SK-N-SH (cell line): ENCODE data around the gene ATP2B2. TPM values are rescaled to one million over a fixed set of nuclear protein-coding genes. Genes with fewer than 3 reads are reported as not detected.

Source experiments
- CTCF ChIA-PET: fragments of 300-600, 350-600 bp; formaldehyde crosslinking; extraction: SDS; loops from one replicate; lab custom pipeline; 2021; lab: Yijun Ruan, JAX
- POLR2A ChIA-PET: fragments of 350-600 bp; sonication (Branson Sonifier 250); formaldehyde crosslinking; extraction: SDS; loops from one replicate; lab custom pipeline; 2020; ENCODE audit warnings: antibody characterized with exemption, inconsistent platforms; lab: Yijun Ruan, JAX
- DNase-seq: peaks from one replicate; pipeline ENCODE4 v3.0.0; 2012
- H2AFZ ChIP-seq: fragments of 200-600 bp; sonication (generic); 2 replicates; pipeline ENCODE4 v1.8.1; 2016; ENCODE audit warnings: antibody characterized with exemption, mild to moderate bottlenecking, low read depth
- H3F3A ChIP-seq: fragments of 200-600 bp; sonication (generic); replicated peaks from 2 replicates; pipeline ENCODE3; 2016; ENCODE audit warnings: antibody characterized with exemption, mild to moderate bottlenecking; ENCODE audit not compliant: insufficient read depth
- H3K27ac ChIP-seq, 2 experiments: fragments of 200-500 bp in 1 of 2; fragments of 200-600 bp in 1 of 2; sonication (Bioruptor generic) in 1 of 2; sonication (generic), shearing (Covaris generic) in 1 of 2; 2 replicates each; pipeline versions ENCODE4 v1.5.1 to v1.6.1; 2014 to 2016; ENCODE audit warnings: low read depth in 2 of 2, inconsistent platforms in 1 of 2, low read length in 1 of 2, mild to moderate bottlenecking in 1 of 2, mixed read lengths in 1 of 2
- H3K27me3 ChIP-seq: fragments of 200-600 bp; sonication (generic), shearing (Covaris generic); 2 replicates; pipeline ENCODE4 v1.6.1; 2016; ENCODE audit warnings: mixed run types; ENCODE audit not compliant: insufficient read depth
- H3K36me3 ChIP-seq, 2 experiments: fragments of 200-500 bp in 1 of 2; fragments of 200-600 bp in 1 of 2; sonication (Bioruptor generic) in 1 of 2; sonication (generic) in 1 of 2; replicated peaks in 1 of 2; 2 replicates each; pipeline versions ENCODE3 to v1.5.1; 2014 to 2016; ENCODE audit warnings: low read length in 1 of 2, mild to moderate bottlenecking in 1 of 2; ENCODE audit not compliant: insufficient read depth in 2 of 2, control insufficient read depth in 1 of 2
- H3K4me1 ChIP-seq, 2 experiments: fragments of 200-500 bp in 1 of 2; fragments of 200-600 bp in 1 of 2; sonication (Bioruptor generic) in 1 of 2; sonication (generic), shearing (Covaris generic) in 1 of 2; 2 replicates each; pipeline versions ENCODE4 v1.5.1 to v1.6.1; 2014 to 2016; ENCODE audit warnings: low read depth in 1 of 2, low read length in 1 of 2, mixed run types in 1 of 2; ENCODE audit not compliant: insufficient read depth in 2 of 2, control insufficient read depth in 1 of 2
- H3K4me2 ChIP-seq: fragments of 200-600 bp; sonication (generic), shearing (Covaris generic); 2 replicates; pipeline ENCODE4 v1.6.1; 2017; ENCODE audit warnings: mixed run types
- H3K4me3 ChIP-seq, 2 experiments: fragments of 200-500 bp in 1 of 2; fragments of 200-600 bp in 1 of 2; sonication (Bioruptor generic) in 1 of 2; sonication (generic), shearing (Covaris generic) in 1 of 2; 2 replicates each; pipeline versions ENCODE4 v1.5.1 to v1.8.1; 2014 to 2016; ENCODE audit warnings: low read depth in 2 of 2, inconsistent platforms in 1 of 2, low read length in 1 of 2, mild to moderate bottlenecking in 1 of 2, mixed read lengths in 1 of 2, moderate library complexity in 1 of 2
- H3K79me2 ChIP-seq: fragments of 200-600 bp; sonication (generic); 2 replicates; pipeline ENCODE4 v1.8.1; 2017; ENCODE audit warnings: mild to moderate bottlenecking; ENCODE audit not compliant: insufficient read depth
- H3K9ac ChIP-seq: fragments of 200-600 bp; sonication (generic); 2 replicates; pipeline ENCODE4 v1.6.1; 2017; ENCODE audit warnings: mixed run types
- H3K9me2 ChIP-seq: fragments of 200-600 bp; sonication (generic); 2 replicates; pipeline ENCODE4 v1.6.1; 2017; ENCODE audit warnings: mixed run types
- H3K9me3 ChIP-seq: fragments of 200-600 bp; sonication (generic); 2 replicates; pipeline ENCODE4 v1.6.1; 2017; ENCODE audit warnings: mixed run types, mild to moderate bottlenecking, moderate library complexity
- H4K20me1 ChIP-seq: fragments of 200-600 bp; sonication (generic); 2 replicates; pipeline ENCODE4 v1.6.1; 2017; ENCODE audit warnings: mild to moderate bottlenecking, mixed run types; ENCODE audit not compliant: insufficient read depth
- CHD2 ChIP-seq: fragments of 150-350 bp; IDR thresholded peaks from 2 replicates; pipeline ENCODE4 v1.6.1; 2018; ENCODE audit warnings: low read length; ENCODE audit not compliant: partially characterized antibody
- EZH2phosphoT487 ChIP-seq: fragments of 200-600 bp; sonication (generic); IDR thresholded peaks from 2 replicates; pipeline ENCODE4 v1.6.1; 2017; ENCODE audit warnings: low read depth, mixed run types, mild to moderate bottlenecking, antibody characterized with exemption, moderate library complexity, borderline replicate concordance
- FOSL2 ChIP-seq: IDR thresholded peaks from 2 replicates; pipeline ENCODE4 v1.4.0; 2012; ENCODE audit warnings: low read depth, mild to moderate bottlenecking, moderate library complexity, borderline replicate concordance
- FOXJ3 ChIP-seq: sonication (generic); formaldehyde crosslinking; IDR thresholded peaks from 2 replicates; pipeline ENCODE4 v1.5.1; 2020; ENCODE audit warnings: mild to moderate bottlenecking, missing genetic modification reagents
- FOXM1 ChIP-seq: IDR thresholded peaks from 2 replicates; pipeline ENCODE4 v1.4.0; 2012; ENCODE audit warnings: low read depth, mild to moderate bottlenecking
- MXI1 ChIP-seq: IDR thresholded peaks from 2 replicates; pipeline ENCODE4 v1.6.1; 2012; ENCODE audit warnings: mild to moderate bottlenecking, low read depth, low read length, improper control_type of control experiment
- NFIC ChIP-seq: IDR thresholded peaks from 2 replicates; pipeline ENCODE4 v1.4.0; 2012; ENCODE audit warnings: borderline replicate concordance
- NRF1 ChIP-seq: IDR thresholded peaks from 2 replicates; pipeline ENCODE4 v1.6.1; 2012; ENCODE audit warnings: low read depth, mild to moderate bottlenecking, low read length
- POLR2AphosphoS5 ChIP-seq: IDR thresholded peaks from 2 replicates; pipeline ENCODE4 v1.6.1; 2012; ENCODE audit warnings: low read depth, low read length
- RAD21 ChIP-seq: IDR thresholded peaks from 2 replicates; pipeline ENCODE4 v1.6.1; 2012; ENCODE audit warnings: mild to moderate bottlenecking, low read length
- SIN3A ChIP-seq: IDR thresholded peaks from 2 replicates; pipeline ENCODE4 v1.6.1; 2012; ENCODE audit warnings: low read depth, mild to moderate bottlenecking, low read length, moderate library complexity, borderline replicate concordance
- SMC3 ChIP-seq: IDR thresholded peaks from 2 replicates; pipeline ENCODE4 v1.6.1; 2012; ENCODE audit warnings: low read depth, low read length, improper control_type of control experiment
- YY1 ChIP-seq: IDR thresholded peaks from 2 replicates; pipeline ENCODE4 v1.4.0; 2012; ENCODE audit warnings: low read depth, mild to moderate bottlenecking
- WGBS: methylation state at CpG from one replicate; pipeline ENCODE4 v1.1.6; 2017; ENCODE audit warnings: low lambda C conversion rate; 5-methylcytosine and 5-hydroxymethylcytosine counted together
- polyA plus RNA-seq, 3 experiments: library from polyadenylated mRNA; depleted of rRNA; stranded (reverse); fragments of >200 nt; gene quantifications; 2 replicates each; pipeline ENCODE4 v1.2.3, GENCODE V29; 2012
- TF ChIP-seq, protein P1 (sequence below): IDR thresholded peaks from 2 replicates; pipeline ENCODE4 v1.4.0; 2012; ENCODE audit warnings: low read depth
- TF ChIP-seq, protein P2 (sequence below): IDR thresholded peaks from 2 replicates; pipeline ENCODE4; 2012
- TF ChIP-seq, protein P3 (sequence below): IDR thresholded peaks from 2 replicates; pipeline ENCODE4 v1.6.1; 2012; ENCODE audit warnings: mild to moderate bottlenecking, low read depth, low read length, moderate library complexity
- TF ChIP-seq, protein P4 (sequence below): IDR thresholded peaks from 2 replicates; pipeline ENCODE4 v1.4.0; 2012; ENCODE audit warnings: low read depth, borderline replicate concordance
- TF ChIP-seq, protein P5 (sequence below): fragments of 150-350 bp; IDR thresholded peaks from 2 replicates; pipeline ENCODE4 v1.6.1; 2017; ENCODE audit warnings: antibody characterized with exemption, low read length, low read depth, borderline replicate concordance
- TF ChIP-seq, protein P6 (sequence below): fragments of 150-350 bp; IDR thresholded peaks from 2 replicates; pipeline ENCODE4 v1.6.1; 2016; ENCODE audit warnings: mild to moderate bottlenecking, low read depth, low read length

ATP2B2 gene
- polyA plus RNA-seq, 1 of the 3 experiments (the other 2 are of a cell fraction), result 0.15 TPM

DNA sequence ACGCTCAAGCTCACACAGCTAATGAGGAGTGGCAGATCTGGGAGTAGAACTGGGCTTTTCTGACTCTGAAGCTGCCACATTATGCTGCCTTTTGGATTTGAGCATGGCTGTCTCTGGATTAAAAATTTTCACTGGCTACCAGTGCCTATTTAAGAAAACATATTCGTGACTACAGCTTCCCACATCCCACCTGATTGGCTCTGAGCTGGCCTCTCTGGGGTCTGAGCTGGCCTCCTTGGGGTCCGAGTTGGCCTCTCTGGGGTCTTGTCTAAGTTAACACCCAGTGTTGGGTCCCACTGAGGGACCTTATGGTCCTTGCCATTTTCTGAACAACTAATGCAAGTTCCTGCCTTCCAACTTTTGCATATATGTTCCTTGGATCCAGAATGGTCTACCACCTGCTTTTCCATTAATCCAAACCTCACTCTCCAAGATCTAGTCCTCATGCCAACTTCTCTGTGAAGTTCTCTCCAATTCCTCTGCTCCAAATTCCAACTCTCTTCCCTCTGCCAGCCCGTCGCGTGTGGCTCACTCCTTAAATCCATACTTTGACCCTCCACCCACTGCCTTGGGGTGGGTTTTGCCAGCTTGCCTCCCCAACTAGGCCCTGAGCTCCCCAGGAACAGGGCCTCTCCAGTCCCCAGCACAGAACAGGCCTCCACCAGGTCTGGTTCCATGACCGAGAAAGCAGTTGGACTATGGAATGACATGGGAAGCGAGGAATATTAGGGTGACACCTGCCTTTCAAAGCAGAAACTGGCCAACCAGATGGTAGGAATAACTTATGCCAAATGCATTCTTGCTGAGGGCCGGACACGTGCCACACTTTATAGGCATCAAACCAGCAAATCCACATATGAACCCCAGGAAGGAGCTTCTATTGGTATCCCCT is 42.5 kb downstream of the ATP2B2 start:
- no peak overlapping the region for H3K4me3 ChIP-seq
- CTCF ChIA-PET, result interaction anchor here (1.0 kb wide), 1 partner anchor 276 kb away, joined by 3 read pairs; no protein-coding TSS in a partner anchor
- H3K4me1 ChIP-seq, result peaks cover 0 to under 1% of the 10 kb centered on the region in 2 experiments; a peak in 1 of 4 replicates
- no peaks in the 10 kb centered on the region for H3K79me2 ChIP-seq
- H3F3A ChIP-seq, result no peaks in the 10 kb centered on the region
- H4K20me1 ChIP-seq, result no peaks in the 10 kb centered on the region
- POLR2A ChIA-PET, result no interaction called here
- H3K36me3 ChIP-seq, result no peaks in the 10 kb centered on the region
- no peak for DNase-seq
- H3K4me2 ChIP-seq, result no peak overlapping the region
- 39% methylated on average over 10 of the region's 10 CpGs for WGBS
- no peak for TF ChIP-seq POLR2AphosphoS5
- TF ChIP-seq FOXJ3 (CRISPR knock-in tag), result no peak
- no peak for TF ChIP-seq CHD2
- no peak for TF ChIP-seq NFIC
- TF ChIP-seq, protein P1, sequence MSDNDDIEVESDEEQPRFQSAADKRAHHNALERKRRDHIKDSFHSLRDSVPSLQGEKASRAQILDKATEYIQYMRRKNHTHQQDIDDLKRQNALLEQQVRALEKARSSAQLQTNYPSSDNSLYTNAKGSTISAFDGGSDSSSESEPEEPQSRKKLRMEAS, result no peak
- no peak for TF ChIP-seq FOSL2
- TF ChIP-seq, protein P2, sequence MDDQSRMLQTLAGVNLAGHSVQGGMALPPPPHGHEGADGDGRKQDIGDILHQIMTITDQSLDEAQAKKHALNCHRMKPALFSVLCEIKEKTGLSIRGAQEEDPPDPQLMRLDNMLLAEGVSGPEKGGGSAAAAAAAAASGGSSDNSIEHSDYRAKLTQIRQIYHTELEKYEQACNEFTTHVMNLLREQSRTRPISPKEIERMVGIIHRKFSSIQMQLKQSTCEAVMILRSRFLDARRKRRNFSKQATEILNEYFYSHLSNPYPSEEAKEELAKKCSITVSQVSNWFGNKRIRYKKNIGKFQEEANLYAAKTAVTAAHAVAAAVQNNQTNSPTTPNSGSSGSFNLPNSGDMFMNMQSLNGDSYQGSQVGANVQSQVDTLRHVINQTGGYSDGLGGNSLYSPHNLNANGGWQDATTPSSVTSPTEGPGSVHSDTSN, result no peak
- TF ChIP-seq, protein P3, sequence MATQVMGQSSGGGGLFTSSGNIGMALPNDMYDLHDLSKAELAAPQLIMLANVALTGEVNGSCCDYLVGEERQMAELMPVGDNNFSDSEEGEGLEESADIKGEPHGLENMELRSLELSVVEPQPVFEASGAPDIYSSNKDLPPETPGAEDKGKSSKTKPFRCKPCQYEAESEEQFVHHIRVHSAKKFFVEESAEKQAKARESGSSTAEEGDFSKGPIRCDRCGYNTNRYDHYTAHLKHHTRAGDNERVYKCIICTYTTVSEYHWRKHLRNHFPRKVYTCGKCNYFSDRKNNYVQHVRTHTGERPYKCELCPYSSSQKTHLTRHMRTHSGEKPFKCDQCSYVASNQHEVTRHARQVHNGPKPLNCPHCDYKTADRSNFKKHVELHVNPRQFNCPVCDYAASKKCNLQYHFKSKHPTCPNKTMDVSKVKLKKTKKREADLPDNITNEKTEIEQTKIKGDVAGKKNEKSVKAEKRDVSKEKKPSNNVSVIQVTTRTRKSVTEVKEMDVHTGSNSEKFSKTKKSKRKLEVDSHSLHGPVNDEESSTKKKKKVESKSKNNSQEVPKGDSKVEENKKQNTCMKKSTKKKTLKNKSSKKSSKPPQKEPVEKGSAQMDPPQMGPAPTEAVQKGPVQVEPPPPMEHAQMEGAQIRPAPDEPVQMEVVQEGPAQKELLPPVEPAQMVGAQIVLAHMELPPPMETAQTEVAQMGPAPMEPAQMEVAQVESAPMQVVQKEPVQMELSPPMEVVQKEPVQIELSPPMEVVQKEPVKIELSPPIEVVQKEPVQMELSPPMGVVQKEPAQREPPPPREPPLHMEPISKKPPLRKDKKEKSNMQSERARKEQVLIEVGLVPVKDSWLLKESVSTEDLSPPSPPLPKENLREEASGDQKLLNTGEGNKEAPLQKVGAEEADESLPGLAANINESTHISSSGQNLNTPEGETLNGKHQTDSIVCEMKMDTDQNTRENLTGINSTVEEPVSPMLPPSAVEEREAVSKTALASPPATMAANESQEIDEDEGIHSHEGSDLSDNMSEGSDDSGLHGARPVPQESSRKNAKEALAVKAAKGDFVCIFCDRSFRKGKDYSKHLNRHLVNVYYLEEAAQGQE, result no peak
- TF ChIP-seq SMC3, result no peak
- TF ChIP-seq RAD21, result no peak
- TF ChIP-seq, protein P4, sequence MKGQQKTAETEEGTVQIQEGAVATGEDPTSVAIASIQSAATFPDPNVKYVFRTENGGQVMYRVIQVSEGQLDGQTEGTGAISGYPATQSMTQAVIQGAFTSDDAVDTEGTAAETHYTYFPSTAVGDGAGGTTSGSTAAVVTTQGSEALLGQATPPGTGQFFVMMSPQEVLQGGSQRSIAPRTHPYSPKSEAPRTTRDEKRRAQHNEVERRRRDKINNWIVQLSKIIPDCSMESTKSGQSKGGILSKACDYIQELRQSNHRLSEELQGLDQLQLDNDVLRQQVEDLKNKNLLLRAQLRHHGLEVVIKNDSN, result no peak
- no peak for TF ChIP-seq SIN3A
- TF ChIP-seq, protein P5, sequence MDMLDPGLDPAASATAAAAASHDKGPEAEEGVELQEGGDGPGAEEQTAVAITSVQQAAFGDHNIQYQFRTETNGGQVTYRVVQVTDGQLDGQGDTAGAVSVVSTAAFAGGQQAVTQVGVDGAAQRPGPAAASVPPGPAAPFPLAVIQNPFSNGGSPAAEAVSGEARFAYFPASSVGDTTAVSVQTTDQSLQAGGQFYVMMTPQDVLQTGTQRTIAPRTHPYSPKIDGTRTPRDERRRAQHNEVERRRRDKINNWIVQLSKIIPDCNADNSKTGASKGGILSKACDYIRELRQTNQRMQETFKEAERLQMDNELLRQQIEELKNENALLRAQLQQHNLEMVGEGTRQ, result no peak
- TF ChIP-seq YY1, result no peak
- TF ChIP-seq, protein P6, sequence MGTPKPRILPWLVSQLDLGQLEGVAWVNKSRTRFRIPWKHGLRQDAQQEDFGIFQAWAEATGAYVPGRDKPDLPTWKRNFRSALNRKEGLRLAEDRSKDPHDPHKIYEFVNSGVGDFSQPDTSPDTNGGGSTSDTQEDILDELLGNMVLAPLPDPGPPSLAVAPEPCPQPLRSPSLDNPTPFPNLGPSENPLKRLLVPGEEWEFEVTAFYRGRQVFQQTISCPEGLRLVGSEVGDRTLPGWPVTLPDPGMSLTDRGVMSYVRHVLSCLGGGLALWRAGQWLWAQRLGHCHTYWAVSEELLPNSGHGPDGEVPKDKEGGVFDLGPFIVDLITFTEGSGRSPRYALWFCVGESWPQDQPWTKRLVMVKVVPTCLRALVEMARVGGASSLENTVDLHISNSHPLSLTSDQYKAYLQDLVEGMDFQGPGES, result no peak
- no peak for TF ChIP-seq NRF1
- TF ChIP-seq MXI1, result no peak
- no peak for TF ChIP-seq FOXM1
- TF ChIP-seq EZH2phosphoT487, result no peak
- TF ChIP-seq, all 33 proteins: peak for 0
- Histone ChIP-seq H2AFZ (no peak overlapping the region), H3K9me2 (no peaks in the 10 kb centered on the region), H3K9me3 (no peaks in the 10 kb centered on the region), H3K9ac (no peak overlapping the region), H3K27ac (no peak overlapping the region), H3K27me3 (peaks cover 5% of the 10 kb centered on the region; the same call in 1 of the 2 replicates)
